A172 (cell line): Measurements from ENCODE around the gene PKIG. TPM values are rescaled to one million over a fixed set of nuclear protein-coding genes. Genes with fewer than 3 reads are reported as not detected.
A peak's percentile ranks its signal among the peaks of the same experiment; 100 is the strongest.
"Not testable (repeated sequence)": the region's sequence is repeated elsewhere in the genome, so short reads cannot be mapped to it uniquely, and the experiment has no call there.

ENCODE experiments used
- DNase-seq: peaks from one replicate; pipeline ENCODE4 v3.0.0-alpha.2; 2015; ENCODE audit warnings: low spot score
- total RNA-seq: library from RNA; depleted of rRNA; stranded (reverse); fragments of >200 nt; shearing (Covaris generic); gene quantifications from 2 replicates; pipeline ENCODE4 v1.2.3, GENCODE V29; 2014; rRNA removed

PKIG gene
- total RNA-seq: 139 and 149 TPM in 2 replicates

GRCh38 chr20:44582311-44583025, at the start of gene PKIG:
PKIG (plus strand) TSS chr20:44582579; CDS start chr20:44614557, 31,978 bp downstream.
- DNase-seq: peak; percentile 84

GRCh38 chr20:44532981-44533331, 49.4 kb upstream of the PKIG start:
- peak; percentile 36 for DNase-seq

GRCh38 chr20:44533928-44534327, 48.5 kb upstream of the PKIG start:
- no peak for DNase-seq

- no peak for DNase-seq
Observed at GRCh38 chr20:44536175-44536574, 46.2 kb upstream of the PKIG start.

- no peak for DNase-seq
Observed at GRCh38 chr20:44537993-44538392, 44.4 kb upstream of the PKIG start.

GRCh38 chr20:44540834-44541233, 41.5 kb upstream of the PKIG start:
- peak; percentile 41 for DNase-seq

- DNase-seq: no peak
Observed at GRCh38 chr20:44541992-44542391, 40.4 kb upstream of the PKIG start.

GRCh38 chr20:44542890-44543289, 39.5 kb upstream of the PKIG start:
- no peak for DNase-seq

- no peak for DNase-seq
Observed at GRCh38 chr20:44543358-44543757, 39.0 kb upstream of the PKIG start.

GRCh38 chr20:44544263-44544662, 38.1 kb upstream of the PKIG start:
- no peak for DNase-seq

GRCh38 chr20:44547419-44547818, 35.0 kb upstream of the PKIG start:
- no peak for DNase-seq

GRCh38 chr20:44549123-44549522, 33.3 kb upstream of the PKIG start:
- no peak for DNase-seq

GRCh38 chr20:44552050-44552449, 30.3 kb upstream of the PKIG start:
- DNase-seq: no peak

- no peak for DNase-seq
Observed at GRCh38 chr20:44552568-44552949, 29.8 kb upstream of the PKIG start.

- DNase-seq: peak; percentile 83
Observed at GRCh38 chr20:44552950-44553908, 29.1 kb upstream of the PKIG start.

- no peak for DNase-seq
Observed at GRCh38 chr20:44559302-44559701, 23.1 kb upstream of the PKIG start.

GRCh38 chr20:44560229-44560628, 22.1 kb upstream of the PKIG start:
- no peak for DNase-seq

GRCh38 chr20:44560818-44561217, 21.6 kb upstream of the PKIG start:
- not testable (repeated sequence) for DNase-seq

GRCh38 chr20:44561876-44562275, 20.5 kb upstream of the PKIG start:
- DNase-seq: no peak

- no peak for DNase-seq
Observed at GRCh38 chr20:44566018-44566417, 16.4 kb upstream of the PKIG start.

- no peak for DNase-seq
Observed at GRCh38 chr20:44566811-44567210, 15.6 kb upstream of the PKIG start.

GRCh38 chr20:44570367-44570766, 12.0 kb upstream of the PKIG start:
- no peak for DNase-seq
